Left lung (tissue), 10 donors: Measurements from ENCODE around the gene SPOCK1. TPM values are rescaled to one million over a fixed set of nuclear protein-coding genes. Genes with fewer than 3 reads are reported as not detected.

Experiments used
- ATAC-seq: fragments of 200-7000 bp; cut with Tn5 transposase; one replicate; pipeline ENCODE4 v1.9.1; 2020; ENCODE audit warnings: moderate library complexity
- DNase-seq, 4 donors: peaks; one replicate each; pipeline ENCODE4 v3.0.0-alpha.2; 2013 to 2020
- H3K27ac ChIP-seq, 2 donors: fragments of 200-600 bp; sonication (generic) in 1 of 2; one replicate each; pipeline versions ENCODE4 v1.5.0 to v1.8.0; 2020 to 2021
- H3K27me3 ChIP-seq, 2 donors: fragments of 200-600 bp; sonication (generic) in 1 of 2; one replicate each; pipeline versions ENCODE4 v1.5.0 to v1.8.0; 2020 to 2021
- H3K36me3 ChIP-seq, 2 donors: fragments of 200-600 bp; sonication (generic) in 1 of 2; one replicate each; pipeline versions ENCODE4 v1.5.0 to v1.8.0; 2020 to 2021
- H3K4me1 ChIP-seq, 2 donors: fragments of 200-600 bp; one replicate each; pipeline ENCODE4 v1.8.0; 2021
- H3K4me3 ChIP-seq, 2 donors: fragments of 200-600 bp; sonication (generic) in 1 of 2; one replicate each; pipeline versions ENCODE4 v1.5.0 to v1.8.0; 2020 to 2021; ENCODE audit warnings: mild to moderate bottlenecking in 1 of 2
- H3K9me3 ChIP-seq, 2 donors: fragments of 200-600 bp; sonication (generic) in 1 of 2; one replicate each; pipeline versions ENCODE4 v1.5.0 to v1.8.0; 2020 to 2021
- intact Hi-C, 2 donors: fragments of 100-400 bp; cut with DNase I; formaldehyde crosslinking; loops; one replicate each; pipeline versions ENCODE4 v1.11.2 to v1.14.2; 2022
- polyA plus RNA-seq, 6 donors: library from polyadenylated mRNA; unstranded; fragments of 120-200 nt; gene quantifications; one replicate each; pipeline ENCODE4 v1.2.1, GENCODE V29; 2013; ENCODE audit not compliant: insufficient read length in 6 of 6
- total RNA-seq, 2 donors: library from RNA; stranded (reverse); fragmentation: NEBNext Ultra II Directional; extraction: Animal tissue kit (Norgen Biotek cat#: 25700); gene quantifications; one replicate each; pipeline ENCODE4 v1.2.1, GENCODE V29; 2021
- TF ChIP-seq, protein P1 (sequence below), 2 donors: fragments of 200-600 bp; sonication (generic) in 1 of 2; IDR thresholded peaks; one replicate each; pipeline versions ENCODE4 v1.5.0 to v1.8.0; 2021; ENCODE audit warnings: antibody characterized with exemption in 2 of 2
- donor health status: DM: no; HTN: yes; CAD: no.
- donor health status: DM: no; HTN: no; CAD: no.

SPOCK1 gene
- total and polyA plus RNA-seq, 8 donors = 0.43 to 7.6 (median 0.73) TPM

DNA sequence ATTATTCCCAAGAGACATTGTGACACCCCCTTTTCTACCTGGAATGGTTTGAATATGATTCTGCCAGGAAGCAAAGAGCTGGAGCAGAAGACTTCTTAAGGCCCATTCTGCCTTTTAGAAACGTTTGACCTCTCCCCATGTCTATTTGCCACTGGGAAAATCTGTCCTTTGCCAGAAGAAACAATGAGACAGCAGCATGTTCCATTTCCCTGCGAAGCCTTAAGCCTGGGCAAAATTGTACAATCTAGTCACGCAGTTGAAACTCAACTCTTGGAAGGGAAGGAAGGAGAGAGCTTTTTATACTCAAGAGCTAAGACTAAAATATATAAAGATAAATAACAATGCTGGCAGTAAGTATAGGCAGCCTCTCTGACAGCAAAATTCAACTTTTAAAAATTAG is 22.1 kb upstream of the SPOCK1 start:
- ATAC-seq = no peak
- intact Hi-C loops = no loop called here
- Histone ChIP-seq H3K9me3 (no peaks in the 10 kb centered on the region), H3K4me3 (no peak overlapping the region), H3K36me3 (no peaks in the 10 kb centered on the region), H3K27ac (no peak overlapping the region), H3K27me3 (no peaks in the 10 kb centered on the region), H3K4me1 (no peaks in the 10 kb centered on the region)
- no peak for DNase-seq
- TF ChIP-seq, protein P1, sequence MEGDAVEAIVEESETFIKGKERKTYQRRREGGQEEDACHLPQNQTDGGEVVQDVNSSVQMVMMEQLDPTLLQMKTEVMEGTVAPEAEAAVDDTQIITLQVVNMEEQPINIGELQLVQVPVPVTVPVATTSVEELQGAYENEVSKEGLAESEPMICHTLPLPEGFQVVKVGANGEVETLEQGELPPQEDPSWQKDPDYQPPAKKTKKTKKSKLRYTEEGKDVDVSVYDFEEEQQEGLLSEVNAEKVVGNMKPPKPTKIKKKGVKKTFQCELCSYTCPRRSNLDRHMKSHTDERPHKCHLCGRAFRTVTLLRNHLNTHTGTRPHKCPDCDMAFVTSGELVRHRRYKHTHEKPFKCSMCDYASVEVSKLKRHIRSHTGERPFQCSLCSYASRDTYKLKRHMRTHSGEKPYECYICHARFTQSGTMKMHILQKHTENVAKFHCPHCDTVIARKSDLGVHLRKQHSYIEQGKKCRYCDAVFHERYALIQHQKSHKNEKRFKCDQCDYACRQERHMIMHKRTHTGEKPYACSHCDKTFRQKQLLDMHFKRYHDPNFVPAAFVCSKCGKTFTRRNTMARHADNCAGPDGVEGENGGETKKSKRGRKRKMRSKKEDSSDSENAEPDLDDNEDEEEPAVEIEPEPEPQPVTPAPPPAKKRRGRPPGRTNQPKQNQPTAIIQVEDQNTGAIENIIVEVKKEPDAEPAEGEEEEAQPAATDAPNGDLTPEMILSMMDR (IDR thresholded peaks at IDR 0.05) = no peak

DNA sequence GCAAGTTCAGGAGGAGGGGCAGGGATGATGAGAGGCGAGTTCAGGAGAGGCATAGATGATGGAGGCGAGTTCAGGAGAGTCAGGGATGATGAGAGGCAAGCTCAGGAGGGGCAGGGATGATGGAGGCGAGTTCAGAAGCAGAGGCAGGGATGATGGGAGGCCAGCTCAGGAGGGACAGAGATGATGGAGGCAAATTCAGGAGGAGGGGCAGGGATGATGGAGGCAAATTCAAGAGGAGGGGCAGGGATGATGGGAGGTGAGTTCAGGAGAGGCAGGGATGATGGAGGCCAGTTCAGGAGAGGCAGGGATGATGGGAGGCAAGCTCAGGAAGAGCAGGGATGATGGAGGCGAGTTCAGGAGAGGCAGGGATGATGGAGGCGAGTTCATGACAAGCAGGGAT is 17.8 kb upstream of the SPOCK1 start:
- Histone ChIP-seq H3K9me3 (no peaks in the 10 kb centered on the region), H3K4me1 (no peaks in the 10 kb centered on the region), H3K27me3 (peaks cover 0 to 4% of the 10 kb centered on the region in 2 donors), H3K27ac (no peak overlapping the region), H3K36me3 (no peaks in the 10 kb centered on the region), H3K4me3 (no peak overlapping the region)
- DNase-seq = no peak
- intact Hi-C loops = no loop called here
- TF ChIP-seq, protein P1 (IDR thresholded peaks at IDR 0.05) = no peak
- no peak for ATAC-seq

DNA sequence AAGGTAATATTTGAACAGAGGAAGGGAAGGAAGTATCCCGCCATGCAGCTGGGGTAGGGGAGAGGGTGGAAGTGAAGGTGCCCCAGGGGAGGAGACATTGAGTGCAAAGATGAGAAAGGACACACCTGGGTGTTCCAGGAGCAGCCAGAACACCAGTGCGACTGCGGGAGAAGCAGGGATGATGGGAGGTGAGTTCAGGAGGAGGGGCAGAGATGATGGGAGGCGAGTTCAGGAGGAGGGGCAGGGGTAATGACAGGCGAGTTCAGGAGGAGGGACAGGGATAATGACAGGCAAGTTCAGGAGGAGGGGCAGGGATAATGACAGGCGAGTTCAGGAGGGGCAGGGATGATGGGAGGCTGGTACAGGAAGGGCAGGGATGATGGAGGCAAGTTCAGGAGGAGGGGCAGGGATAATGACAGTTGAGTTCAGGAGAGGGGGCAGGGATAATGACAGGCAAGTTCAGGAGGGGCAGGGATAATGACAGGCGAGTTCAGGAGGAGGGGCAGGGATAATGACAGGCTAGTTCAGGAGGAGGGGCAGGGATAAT is 17.2 kb upstream of the SPOCK1 start:
- Histone ChIP-seq H3K4me3 (no peak overlapping the region), H3K27me3 (peaks cover 0 to 4% of the 10 kb centered on the region in 2 donors), H3K9me3 (no peaks in the 10 kb centered on the region), H3K4me1 (no peaks in the 10 kb centered on the region), H3K27ac (no peak overlapping the region), H3K36me3 (no peaks in the 10 kb centered on the region)
- intact Hi-C loops = no loop called here
- TF ChIP-seq, protein P1 (IDR thresholded peaks at IDR 0.05) = no peak
- no peak for ATAC-seq
- no peak for DNase-seq

DNA sequence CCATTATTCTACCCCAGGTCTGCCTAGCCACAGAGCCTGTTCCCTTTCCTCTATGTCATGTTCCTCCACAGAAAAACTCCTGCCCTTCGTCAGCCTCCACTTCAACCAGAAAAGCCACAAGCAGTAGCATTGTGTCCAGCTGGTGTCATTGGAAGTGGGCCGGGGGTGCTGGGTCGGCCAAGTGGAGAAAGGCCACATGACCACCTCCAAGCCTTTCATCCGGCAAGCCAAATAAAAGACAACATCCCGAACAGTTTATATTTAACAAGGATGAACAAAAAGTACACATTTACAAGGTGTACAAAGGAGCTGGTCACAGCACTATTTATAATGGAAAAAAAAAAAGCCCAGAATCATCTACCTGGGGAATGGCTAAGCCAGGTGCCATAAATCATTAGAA is 16.1 kb upstream of the SPOCK1 start:
- Histone ChIP-seq H3K4me1 (no peaks in the 10 kb centered on the region), H3K27ac (no peak overlapping the region), H3K9me3 (no peaks in the 10 kb centered on the region), H3K36me3 (no peaks in the 10 kb centered on the region), H3K4me3 (no peak overlapping the region), H3K27me3 (peaks cover 0 to 4% of the 10 kb centered on the region in 2 donors)
- TF ChIP-seq, protein P1 (IDR thresholded peaks at IDR 0.05) = no peak
- no peak for DNase-seq
- no peak for ATAC-seq
- intact Hi-C loops = no loop called here

DNA sequence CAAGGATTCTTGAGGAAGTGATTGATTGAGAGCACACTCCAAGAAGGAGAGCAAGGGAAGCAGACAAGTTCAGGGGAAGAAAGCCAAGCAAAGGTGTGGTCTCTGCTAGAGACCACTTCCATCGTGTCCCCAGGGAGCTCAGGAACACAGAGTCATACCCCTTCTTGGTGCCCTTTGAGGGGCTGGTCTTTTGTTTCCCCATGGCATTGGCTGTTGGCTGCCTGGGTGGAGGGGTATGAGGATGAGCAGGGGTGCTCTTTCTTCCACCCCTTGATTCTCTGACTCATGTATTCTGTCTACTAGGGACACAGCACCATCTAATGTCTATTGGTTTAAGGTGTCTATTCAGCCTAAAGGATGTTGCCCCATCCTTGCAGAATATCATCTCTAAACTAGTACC is 11.5 kb upstream of the SPOCK1 start:
- H3K9me3 ChIP-seq = no peaks in the 10 kb centered on the region
- H3K27ac ChIP-seq = no peak overlapping the region
- ATAC-seq = no peak
- H3K27me3 ChIP-seq = no peaks in the 10 kb centered on the region
- TF ChIP-seq, protein P1 (IDR thresholded peaks at IDR 0.05) = no peak
- no peaks in the 10 kb centered on the region for H3K36me3 ChIP-seq
- DNase-seq = no peak
- H3K4me1 ChIP-seq = no peaks in the 10 kb centered on the region
- intact Hi-C loops = no loop called here
- no peak overlapping the region for H3K4me3 ChIP-seq
